ENCODE results near the gene MRM2.

DNA sequence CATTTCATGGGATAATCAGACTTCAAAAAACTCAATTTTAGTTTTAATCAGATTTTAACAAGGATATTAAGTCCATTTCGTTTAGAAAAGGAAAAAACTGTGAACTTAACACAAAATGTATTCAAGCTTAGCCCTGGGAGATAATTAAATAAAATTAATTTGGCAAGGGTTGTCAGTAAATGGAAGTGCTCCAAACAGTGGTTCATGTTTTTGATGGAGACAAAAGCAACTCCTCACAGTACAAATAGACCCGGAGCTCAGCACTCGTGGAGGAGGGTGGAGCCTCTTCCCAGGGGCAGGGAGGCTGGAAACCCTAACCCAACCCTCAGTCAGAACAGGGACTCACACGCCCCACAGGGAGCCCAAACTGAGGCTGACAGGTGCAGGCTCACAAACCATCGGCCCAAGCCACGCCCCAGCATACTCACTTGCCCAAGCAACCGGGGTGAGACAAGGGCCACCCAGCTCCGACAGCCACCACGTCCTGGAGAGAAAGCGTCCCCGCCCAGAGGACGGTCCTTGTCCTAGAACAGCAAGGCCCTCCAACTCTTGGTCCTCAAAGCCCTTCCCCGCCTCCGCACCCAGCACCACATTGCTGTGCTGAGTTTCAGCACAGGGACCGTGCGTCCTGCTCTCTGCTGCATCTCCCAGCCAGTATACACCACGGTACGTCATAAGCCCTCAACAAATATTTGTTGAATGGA is 49.0 kb downstream of the MRM2 start:
- TF ChIP-seq POLR2AphosphoS5 (IDR thresholded peaks at IDR 0.05; ENCODE audit: borderline replicate concordance, low read depth, low read length) (no peak), EZH2 (IDR thresholded peaks at IDR 0.05) (no peak)

Data from SK-N-MC (cell line).